CD4-positive, alpha-beta T cell treated with Interleukin-17A for 1 hour (primary cell): Measurements from ENCODE around the gene PLS3.
A peak's percentile ranks its signal among the peaks of the same experiment; 100 is the strongest.
"Not testable (repeated sequence)": the region's sequence is repeated elsewhere in the genome, so short reads cannot be mapped to it uniquely, and the experiment has no call there.

Experiments
- DNase-seq: peaks from one replicate; pipeline ENCODE4 v3.0.0-alpha.2; 2020

Gene PLS3

GRCh38 chrX:115616943-115617563, 56.1 kb downstream of the PLS3 start:
- DNase-seq: no peak

- no peak for DNase-seq
Observed at GRCh38 chrX:115622534-115622933, 61.6 kb downstream of the PLS3 start.

- no peak for DNase-seq
Observed at GRCh38 chrX:115624916-115625315, 63.9 kb downstream of the PLS3 start.

GRCh38 chrX:115625572-115626301, 64.8 kb downstream of the PLS3 start:
- DNase-seq: no peak

- no peak for DNase-seq
Observed at GRCh38 chrX:115630204-115630603, 69.2 kb downstream of the PLS3 start.

GRCh38 chrX:115632455-115632854, 71.5 kb downstream of the PLS3 start:
- no peak for DNase-seq

- not testable (repeated sequence) for DNase-seq
Observed at GRCh38 chrX:115633397-115633796, 72.4 kb downstream of the PLS3 start.

GRCh38 chrX:115639334-115639880, 78.4 kb downstream of the PLS3 start:
- DNase-seq: no peak

GRCh38 chrX:115642311-115642710, 81.3 kb downstream of the PLS3 start:
- DNase-seq: no peak

GRCh38 chrX:115642895-115643530, 82.0 kb downstream of the PLS3 start:
- peak; percentile 43 for DNase-seq

GRCh38 chrX:115644397-115644796, 83.4 kb downstream of the PLS3 start:
- not testable (repeated sequence) for DNase-seq

GRCh38 chrX:115649461-115650063, 88.6 kb downstream of the PLS3 start:
- DNase-seq: no peak

GRCh38 chrX:115650449-115650848, 89.5 kb downstream of the PLS3 start:
- DNase-seq: no peak

- no peak for DNase-seq
Observed at GRCh38 chrX:115650916-115651315, 89.9 kb downstream of the PLS3 start.

GRCh38 chrX:115652221-115652620, 91.2 kb downstream of the PLS3 start:
- no peak for DNase-seq

GRCh38 chrX:115665122-115665521, 104.1 kb downstream of the PLS3 start:
- DNase-seq: no peak

- no peak for DNase-seq
Observed at GRCh38 chrX:115679460-115679859, 118.5 kb downstream of the PLS3 start.

- DNase-seq: no peak
Observed at GRCh38 chrX:115687595-115687994, 126.6 kb downstream of the PLS3 start.

GRCh38 chrX:115689931-115690330, 129.0 kb downstream of the PLS3 start:
- DNase-seq: no peak

- DNase-seq: peak; percentile 16
Observed at GRCh38 chrX:115690511-115691216, 129.7 kb downstream of the PLS3 start.

- DNase-seq: no peak
Observed at GRCh38 chrX:115693476-115693875, 132.5 kb downstream of the PLS3 start.

GRCh38 chrX:115694028-115694427, 133.1 kb downstream of the PLS3 start:
- no peak for DNase-seq

- DNase-seq: no peak
Observed at GRCh38 chrX:115696039-115696438, 135.1 kb downstream of the PLS3 start.
